NCI-H1092 (cell line): ENCODE data around the gene MFSD6L.
"Not testable (repeated sequence)": the region's sequence is repeated elsewhere in the genome, so short reads cannot be mapped to it uniquely, and the experiment has no call there.

Experiments
- DNase-seq: peaks from one replicate; lab custom pipeline; 2025; lab: John Stamatoyannopoulos, UW

The MFSD6L gene

GRCh38 chr17:8825802-8826201 lies 26.6 kb upstream of the MFSD6L start:
- no peak for DNase-seq

GRCh38 chr17:8823279-8823678 lies 24.1 kb upstream of the MFSD6L start:
- DNase-seq, result no peak

- no peak for DNase-seq
Observed at GRCh38 chr17:8822401-8823035, 23.4 kb upstream of the MFSD6L start.

- no peak for DNase-seq
Observed at GRCh38 chr17:8821446-8822105, 22.4 kb upstream of the MFSD6L start.

GRCh38 chr17:8820311-8821010 lies 21.3 kb upstream of the MFSD6L start:
- DNase-seq, result no peak

- no peak for DNase-seq
Observed at GRCh38 chr17:8818654-8819330, 19.6 kb upstream of the MFSD6L start.

DNA sequence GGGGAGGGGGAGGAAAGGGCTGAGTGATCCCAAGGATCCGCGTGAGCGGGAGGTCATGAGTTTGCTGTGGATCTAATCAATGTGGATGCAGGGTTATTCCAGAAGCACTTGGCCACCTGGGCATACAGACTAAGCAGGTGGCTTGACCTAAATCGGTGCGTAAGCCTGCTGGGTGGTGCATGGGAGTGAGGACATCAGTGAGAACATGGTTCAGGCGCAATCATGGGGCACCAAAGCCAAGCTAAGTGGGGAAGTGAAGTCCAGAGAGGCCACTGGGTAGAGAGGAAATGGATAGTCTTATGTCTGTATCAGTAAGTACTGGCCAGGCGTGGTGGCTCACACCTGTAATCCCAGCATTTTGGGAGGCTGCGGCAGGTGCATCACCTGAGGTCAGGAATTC lies 18.9 kb upstream of the MFSD6L start:
- no peak for DNase-seq

DNA sequence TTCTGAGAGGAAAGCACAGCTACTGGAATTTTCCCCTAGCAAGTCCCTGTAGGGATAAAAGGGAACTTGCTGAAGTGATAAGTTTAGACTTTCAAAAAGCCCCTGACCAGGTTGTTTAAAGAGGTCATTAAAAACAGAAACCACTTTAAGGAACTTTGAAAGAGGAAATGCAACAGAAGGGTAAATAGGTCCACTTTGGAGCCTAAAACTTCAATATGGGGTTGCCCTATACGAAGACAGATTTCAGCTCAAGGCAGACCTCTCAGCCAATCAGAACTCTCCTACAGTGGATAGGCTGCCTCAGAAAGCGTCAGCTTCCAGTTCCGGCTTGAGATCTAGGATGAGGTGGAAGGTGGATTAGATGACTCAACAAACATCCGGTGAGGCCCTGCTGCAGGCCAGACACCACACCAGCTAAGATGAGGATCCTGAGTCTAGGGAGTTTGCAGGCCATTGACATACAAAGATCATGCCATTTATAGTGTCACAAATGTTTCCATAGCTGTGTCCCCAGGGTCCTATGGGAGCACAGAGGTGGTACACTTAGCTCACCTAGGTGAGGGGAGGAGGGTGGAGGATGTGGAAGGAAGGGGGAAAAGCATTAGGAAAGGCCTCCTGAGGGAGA lies 7.9 kb upstream of the MFSD6L start:
- DNase-seq, result no peak

DNA sequence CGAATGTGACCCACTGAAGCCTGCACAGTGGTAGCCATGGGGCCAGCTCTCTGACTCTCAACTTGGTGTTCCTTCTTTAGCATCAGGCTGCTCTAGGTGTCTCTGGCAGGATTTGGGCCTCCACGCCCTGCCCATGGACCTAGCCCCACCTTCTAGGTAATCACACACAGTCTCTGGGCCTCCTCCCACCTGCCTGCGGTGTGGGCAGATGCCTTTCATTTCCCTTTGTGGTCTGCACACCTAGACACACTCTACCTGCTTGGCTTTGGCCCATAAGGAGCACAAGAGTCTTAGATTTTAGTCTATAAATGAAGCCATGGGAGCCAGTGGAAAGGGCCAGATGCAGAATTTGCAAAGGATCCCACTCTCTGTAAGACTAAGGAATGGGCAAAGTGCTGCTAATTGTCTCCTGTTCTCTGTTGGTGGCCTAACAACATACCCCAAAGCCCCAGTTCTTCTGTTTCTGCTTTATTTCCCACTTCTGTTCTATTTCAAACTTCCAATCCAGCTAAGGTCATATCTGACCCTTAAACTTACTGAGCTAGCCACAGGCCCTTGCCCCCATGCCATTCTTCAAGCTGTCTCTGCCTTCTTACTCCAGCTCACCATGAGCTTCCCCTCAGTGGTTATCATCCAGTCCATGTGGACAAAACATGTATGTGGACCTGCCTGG lies 7.2 kb upstream of the MFSD6L start:
- DNase-seq, result no peak

DNA sequence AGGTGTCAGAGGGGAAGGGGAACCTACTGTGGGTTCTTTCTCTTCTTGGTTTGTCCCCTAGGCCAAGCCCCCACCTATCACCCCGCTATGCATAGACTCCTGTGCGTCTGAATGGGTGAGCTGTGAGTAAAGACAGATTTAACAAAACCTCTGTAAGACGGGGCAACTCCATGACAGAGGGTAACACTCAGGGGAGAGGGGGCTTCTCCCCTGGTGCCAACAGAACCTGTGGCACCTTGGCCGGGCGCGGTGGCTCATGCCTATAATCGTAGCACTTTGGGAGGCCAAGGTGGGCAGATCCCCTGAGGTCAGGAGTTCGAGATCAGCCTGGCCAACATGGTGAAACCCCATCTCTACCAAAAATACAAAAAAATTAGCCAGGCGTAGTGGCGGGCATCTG lies 6.2 kb upstream of the MFSD6L start:
- not testable (repeated sequence) for DNase-seq

DNA sequence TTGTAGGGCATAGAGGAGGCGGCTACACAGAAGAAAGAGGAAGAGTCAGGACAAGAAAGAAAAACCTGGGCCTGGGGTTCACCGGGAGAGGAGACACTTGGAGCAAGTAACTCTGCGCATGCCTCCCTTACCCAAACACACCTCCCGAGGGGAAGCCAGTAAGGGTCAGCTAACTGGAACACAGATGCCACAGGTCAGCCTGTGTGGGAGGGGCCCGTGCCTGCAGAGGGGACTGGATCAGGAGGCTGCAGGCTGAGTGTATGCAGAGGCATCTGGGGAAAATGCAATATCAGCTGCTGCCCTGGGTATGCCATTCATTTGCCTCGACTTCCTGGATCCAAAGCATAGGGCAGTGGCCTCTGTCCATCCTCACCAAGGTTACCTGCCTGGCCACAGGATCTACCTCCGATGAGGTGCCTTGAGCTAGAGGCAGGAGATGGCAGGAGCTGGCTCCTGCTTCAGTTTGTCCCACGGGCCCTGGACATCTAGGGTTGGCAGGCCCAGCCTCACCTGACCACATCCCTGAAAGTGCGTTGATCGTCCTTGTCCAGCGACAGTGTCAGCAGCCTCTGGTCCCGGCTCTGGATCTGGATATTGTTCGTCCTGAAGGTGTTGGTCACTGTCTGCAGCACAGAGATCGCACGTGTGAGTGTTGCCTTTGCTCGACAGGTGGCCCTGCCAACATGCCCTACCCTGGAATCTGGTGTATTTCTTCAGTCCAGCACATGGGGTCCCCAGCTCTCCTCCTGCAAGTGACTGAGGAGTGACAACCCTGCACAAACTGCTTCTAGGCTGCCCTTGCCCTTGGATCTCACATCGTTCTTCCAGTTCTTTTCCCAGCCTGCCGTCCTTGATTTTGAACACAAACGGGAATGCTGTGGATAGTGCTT lies 4.6 kb upstream of the MFSD6L start:
- no peak for DNase-seq

DNA sequence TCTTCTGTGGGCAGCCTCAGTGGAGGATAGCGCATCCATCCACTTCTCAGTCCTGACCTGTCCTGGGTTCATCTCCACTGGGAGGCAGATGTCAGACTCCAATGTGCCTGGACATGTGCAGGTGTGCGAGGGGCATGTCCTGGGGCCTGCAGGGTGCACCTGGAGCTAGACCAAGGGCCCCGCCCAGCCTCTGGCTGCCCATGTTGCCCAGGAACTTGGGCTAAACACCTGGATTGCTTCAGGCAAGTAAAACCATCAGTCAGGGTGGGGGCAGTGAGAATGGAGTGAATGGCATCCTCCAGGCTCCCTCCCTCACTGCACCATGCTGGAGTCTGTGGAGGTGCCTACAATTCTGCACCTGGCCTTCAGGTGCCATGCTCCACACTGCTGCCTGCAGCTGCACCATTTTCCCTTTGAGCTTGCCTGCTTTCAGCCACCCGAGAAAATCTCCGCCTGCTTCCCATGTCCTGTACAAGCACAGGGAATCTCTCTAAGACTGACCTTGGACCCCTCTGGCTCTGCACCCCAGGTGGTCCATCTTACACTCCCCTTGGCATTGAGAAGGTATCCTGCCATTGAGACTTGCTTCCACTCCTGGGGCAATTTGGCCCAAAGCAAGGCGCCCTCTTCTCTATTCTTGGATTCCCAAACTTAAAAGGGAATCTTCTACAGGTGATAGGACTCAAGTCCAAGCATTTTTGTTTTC lies 2.1 kb upstream of the MFSD6L start:
- DNase-seq, result no peak

GRCh38 chr17:8800656-8801055 lies 1.5 kb upstream of the MFSD6L start:
- DNase-seq, result no peak

DNA sequence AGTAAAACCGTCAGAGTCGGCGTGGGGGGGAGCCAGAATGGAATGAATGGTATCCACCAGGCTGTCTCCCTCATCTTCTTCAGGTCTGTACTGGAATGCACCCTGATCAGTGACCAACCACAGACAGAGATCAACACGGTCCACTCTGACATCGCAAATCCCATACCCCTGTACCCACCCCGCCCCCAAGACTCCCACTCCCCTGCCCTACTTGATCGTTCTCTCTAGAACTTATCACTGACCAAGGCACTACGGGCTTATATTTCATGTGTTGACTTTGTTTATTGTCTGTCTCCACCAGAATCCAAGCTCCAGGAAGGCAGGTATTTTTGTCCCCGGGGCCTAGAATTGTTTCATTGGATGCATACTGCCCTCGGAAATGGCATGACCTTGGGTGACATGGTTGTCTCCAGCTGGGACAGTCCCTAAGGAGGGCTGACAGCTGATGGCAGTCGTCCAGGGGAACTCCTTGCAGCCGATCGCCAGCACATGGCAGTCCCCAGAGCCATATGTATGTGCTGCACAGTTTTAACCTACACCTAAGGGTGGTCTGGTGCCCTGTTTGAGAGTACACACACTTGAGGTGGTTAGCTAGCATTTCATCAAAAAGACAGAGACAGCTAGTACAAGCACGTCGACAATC lies 526 bp upstream of the MFSD6L start:
- no peak for DNase-seq

DNA sequence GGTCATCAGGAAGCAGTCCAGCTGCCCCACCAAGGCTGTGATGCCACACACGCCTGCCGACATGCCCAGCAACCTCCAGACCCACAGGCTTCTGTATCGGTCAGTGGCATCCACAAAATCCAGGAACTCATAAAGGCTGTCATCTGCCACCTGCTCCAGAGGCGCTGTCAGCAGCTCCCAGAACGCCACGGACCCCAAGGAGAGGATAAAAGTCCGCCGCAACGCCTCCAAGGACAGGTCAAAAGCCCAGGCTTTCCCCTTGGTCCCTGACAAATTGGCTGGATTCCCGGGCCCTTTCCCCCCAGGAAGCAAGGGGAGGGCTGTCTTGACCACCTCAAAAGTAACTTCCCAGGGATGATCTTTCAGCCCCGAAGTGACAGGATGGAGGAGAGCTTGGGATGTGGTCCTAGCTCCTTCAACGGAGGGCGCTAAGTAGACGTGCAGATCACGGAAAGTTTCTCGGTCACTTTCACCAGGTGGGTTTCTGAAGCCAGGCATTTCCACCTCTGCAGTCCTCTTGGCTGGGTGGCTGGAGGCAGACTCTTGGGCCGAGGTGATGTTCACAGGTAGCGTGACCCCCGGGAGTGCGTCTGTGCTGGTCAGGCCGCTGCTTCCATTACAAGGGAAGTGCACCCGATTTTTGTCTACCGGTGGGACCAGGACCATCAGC lies 854 bp downstream of the MFSD6L start:
- DNase-seq, result no peak

DNA sequence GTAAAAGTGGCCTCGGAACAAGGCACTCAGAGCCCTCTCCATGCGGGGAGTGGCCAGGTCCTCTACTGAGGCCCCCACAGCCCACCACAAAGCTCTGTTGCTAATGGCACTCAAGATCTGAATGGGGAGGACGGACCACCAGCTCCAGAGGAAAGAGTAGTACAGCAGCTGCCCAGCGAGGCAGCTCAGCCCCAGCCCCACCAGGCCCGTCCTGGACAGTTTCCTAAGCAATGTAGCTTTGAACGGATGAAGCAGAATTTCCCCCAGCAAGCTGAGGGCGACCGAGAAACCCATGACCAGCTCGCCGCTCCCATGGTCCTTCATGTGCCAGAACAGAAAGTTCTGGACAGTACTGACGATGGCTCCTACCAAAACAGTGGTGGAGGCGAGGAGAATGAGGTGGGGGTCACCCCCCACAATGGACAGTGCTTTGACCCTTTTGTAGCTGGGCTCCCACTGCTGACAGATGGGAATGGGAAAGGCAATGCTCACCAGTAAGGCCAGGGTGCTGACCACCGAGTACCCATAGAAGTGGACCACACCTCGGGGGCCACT lies 1.5 kb downstream of the MFSD6L start:
- no peak for DNase-seq

DNA sequence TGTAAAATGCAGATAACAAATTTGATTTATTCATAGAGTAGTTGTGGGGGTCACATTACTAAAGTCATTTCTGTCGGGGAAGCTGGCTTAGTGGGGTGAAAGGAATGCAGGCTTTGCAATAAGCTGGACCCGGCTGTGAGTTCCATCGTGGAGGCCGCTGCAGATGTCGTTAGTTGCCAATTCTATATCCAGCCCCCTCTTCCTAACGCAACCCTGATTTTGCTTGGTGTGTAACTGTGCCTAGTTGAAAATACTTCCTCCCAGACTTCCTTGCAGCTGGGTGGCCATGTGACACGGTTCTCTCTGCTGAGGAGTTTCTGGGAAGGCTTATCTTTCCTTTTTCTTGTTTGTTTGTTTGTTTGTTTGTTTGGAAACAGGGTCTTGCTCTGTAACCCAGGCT lies 4.5 kb downstream of the MFSD6L start:
- no peak for DNase-seq

DNA sequence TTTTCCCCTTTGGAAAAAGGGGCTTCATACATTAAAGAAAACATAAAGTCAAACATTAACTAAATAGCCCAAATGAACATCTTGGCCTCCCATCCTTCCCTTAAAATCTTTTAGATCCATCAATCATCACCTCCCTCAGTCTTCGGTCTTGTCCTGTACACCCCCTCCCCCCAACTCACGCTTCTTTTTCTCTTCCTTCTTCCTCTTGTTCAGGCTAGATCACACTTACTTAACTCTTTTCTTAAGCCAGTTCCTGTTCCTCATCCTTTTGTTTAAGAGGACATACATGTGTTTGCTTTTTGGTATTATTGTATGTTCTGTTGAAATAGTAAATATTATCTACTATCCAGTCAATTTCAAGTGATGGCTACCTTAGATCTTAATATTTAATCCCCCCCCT lies 5.5 kb downstream of the MFSD6L start:
- DNase-seq, result no peak

DNA sequence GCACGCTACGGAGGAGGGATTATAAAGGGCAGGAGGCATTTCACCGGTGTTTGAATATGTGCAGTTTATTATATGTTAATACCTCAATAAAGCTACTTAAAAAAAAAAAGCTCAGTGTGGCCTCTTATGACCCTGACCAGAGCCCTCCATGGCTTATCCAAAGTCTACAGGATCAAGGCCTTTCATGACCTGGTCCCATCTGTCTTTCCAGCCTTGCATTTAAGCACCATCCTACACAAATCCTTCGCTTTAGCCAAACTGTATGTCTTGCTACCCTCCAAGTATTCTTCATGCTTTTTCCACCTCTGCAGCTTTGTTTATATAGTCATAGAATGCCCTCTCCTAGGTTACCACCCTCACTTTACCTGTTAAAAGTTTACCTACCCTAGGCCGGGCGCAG lies 6.5 kb downstream of the MFSD6L start:
- DNase-seq, result no peak
